Stimulated activated CD8-positive, alpha-beta memory T cell treated with anti-CD3 and anti-CD28 coated beads, Interleukin-15, amount 100 ng/mL, for 1 hour (primary cell): ENCODE measurements around the gene SEMA3G.

ENCODE experiments used
- DNase-seq: peaks from one replicate; pipeline ENCODE4 v3.0.0-alpha.2; 2020; ENCODE audit warnings: low read depth

The SEMA3G gene

DNA sequence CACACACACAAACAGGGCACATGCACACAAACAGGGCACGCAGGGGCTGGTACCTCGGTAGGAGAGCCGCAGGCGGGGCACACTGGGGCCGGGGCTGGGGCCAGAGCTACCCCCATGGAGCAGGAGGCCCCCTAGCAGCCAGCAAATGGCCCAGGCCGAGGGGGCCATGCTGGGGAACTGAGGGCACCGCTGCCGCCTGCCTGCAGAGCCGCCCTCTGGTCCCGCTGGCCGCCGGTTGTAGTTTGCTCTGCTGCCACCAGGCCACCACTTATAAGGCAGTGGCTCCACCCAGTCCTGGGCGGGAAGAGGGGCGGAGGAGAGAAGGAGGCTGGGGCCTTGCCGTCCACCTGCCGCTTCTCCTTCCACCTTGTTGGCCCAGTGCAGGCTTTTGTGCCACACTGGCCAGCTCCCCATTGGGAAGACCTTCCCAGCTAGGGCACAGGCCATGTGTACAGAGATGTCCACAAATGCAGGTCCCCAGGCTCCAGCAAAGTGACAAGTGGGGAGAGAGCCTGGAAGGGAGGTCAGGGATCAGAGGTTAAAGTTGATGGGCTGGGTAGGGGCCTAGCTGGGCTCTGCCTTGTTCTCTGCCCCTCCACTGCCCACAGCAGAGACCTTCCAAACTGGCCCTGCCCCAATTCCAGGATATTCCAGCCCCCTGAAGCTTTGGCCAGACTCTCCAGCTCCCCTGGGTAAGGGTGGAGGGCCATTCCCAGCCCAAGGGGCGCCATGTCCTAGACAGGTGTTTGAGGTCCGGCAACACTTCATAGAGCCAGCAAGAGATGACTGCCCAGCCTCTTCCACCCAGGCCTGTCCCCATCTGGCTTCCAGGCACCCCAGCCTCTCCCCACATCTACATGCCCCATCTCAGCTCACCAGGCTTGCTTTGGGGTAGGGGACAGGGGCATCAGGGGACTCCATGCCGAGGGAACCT, at the start of gene SEMA3G:
Gene SEMA3G, minus strand, starts transcription at position 244 of the 934 bp plus-strand sequence. Its CDS starts 76 bp downstream, at position 168.
- peak; percentile 35 for DNase-seq

- no peak for DNase-seq
These were observed 49.5 kb upstream of the SEMA3G start for GRCh38 chr3:52494445-52494844.

- DNase-seq = no peak
These were observed 48.5 kb upstream of the SEMA3G start for GRCh38 chr3:52493232-52494017.

DNA sequence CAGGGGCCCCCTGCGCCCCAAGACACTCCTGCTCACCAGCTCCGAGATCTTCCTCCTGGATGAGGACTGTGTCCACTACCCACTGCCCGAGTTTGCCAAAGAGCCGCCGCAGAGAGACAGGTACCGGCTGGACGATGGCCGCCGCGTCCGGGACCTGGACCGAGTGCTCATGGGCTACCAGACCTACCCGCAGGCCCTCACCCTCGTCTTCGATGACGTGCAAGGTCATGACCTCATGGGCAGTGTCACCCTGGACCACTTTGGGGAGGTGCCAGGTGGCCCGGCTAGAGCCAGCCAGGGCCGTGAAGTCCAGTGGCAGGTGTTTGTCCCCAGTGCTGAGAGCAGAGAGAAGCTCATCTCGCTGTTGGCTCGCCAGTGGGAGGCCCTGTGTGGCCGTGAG, 47.2 kb upstream of the SEMA3G start:
- no peak for DNase-seq

GRCh38 chr3:52490939-52491526, 46.1 kb upstream of the SEMA3G start:
- DNase-seq = no peak

DNA sequence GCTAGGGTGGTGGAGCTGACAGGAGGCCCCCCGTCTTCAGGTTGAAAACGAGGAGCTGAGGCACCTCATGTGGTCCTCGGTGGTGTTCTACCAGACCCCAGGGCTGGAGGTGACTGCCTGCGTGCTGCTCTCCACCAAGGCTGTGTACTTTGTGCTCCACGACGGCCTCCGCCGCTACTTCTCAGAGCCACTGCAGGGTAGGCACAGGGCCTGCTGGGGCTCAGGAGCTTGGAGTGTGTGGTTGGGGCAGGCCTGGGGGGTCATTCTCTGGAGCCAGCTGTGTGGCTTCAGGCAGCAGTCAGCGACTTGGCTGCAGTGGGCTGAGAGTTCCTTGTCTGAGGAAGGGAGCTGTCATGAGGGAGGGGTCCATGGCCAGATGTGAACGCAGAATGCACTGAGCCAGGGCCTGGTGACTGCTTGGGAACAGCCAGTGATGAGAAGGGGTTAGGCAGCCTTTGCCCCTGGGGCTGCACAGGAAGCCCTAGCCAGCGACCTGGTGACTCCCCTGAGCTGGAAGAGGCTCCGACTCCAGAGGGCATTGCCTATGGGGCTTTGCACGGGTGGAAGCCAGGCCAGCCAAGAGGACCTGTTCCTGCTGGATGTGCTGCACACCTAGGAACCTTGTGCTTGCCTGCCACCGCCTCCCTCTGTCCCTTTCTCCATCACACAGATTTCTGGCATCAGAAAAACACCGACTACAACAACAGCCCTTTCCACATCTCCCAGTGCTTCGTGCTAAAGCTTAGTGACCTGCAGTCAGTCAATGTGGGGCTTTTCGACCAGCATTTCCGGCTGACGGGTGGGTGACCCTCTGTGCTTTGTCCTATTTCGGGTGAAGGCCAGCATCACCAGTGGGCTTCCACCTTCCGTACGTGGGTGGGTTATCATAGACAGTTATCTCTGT, 45.4 kb upstream of the SEMA3G start:
- DNase-seq = no peak

- DNase-seq = no peak
These were observed 44.5 kb upstream of the SEMA3G start for GRCh38 chr3:52489453-52489852.

GRCh38 chr3:52488746-52489145, 43.8 kb upstream of the SEMA3G start:
- DNase-seq = no peak

- DNase-seq = no peak
These were observed 43.1 kb upstream of the SEMA3G start for GRCh38 chr3:52487788-52488691.

- DNase-seq = no peak
These were observed 42.3 kb upstream of the SEMA3G start for GRCh38 chr3:52487050-52487787.

DNA sequence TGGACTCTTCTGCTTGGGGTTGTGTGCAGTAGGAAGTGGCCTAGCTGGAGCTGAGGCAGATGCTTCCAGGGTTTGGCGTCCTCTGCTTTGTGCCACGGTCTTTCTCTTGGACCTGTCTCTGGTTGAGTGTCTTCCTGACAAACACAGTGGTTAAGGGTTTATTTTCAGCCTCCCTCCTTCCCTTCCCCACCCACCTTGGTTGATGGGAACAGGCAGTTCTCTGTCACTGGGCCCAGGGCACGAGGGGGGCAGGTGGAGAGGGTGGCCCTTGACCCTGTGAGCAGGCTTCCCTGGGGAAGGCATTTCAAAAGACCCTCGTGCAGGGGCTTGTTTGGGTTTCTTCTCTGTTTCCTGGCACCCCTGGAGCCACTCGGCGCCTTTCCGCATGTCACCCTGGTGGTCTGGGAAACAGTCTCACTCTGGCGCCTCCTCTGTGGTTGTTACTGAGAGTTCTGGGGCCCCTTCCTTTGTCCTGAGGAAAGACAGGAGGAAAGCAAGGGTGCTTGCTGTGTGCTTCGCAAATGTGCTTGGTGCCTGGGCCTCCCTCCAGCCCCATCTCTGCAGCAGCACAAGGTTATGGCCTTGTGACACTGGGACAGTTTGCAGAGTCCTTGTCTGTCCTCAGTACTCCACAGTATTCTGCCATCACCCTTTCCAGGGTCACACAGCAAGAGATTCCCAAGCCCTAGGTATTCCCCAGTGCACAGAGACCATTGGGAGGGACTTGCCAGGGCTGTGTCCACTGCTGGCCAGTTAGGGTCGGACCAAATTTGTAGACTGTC, 40.0 kb upstream of the SEMA3G start:
- DNase-seq = no peak

- no peak for DNase-seq
These were observed 38.9 kb upstream of the SEMA3G start for GRCh38 chr3:52483577-52484381.

DNA sequence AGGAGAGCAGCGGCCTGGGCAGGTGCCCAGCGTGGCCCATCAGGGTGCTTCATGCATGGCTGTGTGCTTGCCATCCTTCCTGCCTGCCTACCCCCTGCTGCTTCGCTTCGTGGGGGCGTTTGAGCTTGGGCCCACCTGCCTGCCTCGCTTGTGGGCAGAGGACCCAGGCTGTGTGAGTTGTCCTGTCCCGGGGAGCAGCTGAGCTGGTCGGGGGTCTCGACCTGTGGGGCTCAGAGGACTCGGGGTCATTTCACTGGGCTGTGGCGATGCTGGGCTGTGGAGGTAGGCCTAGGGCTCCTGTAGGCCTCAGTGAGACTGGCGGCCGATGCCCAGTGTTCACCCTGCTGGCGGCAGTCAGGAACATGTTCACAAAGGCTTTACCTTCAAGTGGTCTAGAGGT, 38.2 kb upstream of the SEMA3G start:
- DNase-seq = no peak

DNA sequence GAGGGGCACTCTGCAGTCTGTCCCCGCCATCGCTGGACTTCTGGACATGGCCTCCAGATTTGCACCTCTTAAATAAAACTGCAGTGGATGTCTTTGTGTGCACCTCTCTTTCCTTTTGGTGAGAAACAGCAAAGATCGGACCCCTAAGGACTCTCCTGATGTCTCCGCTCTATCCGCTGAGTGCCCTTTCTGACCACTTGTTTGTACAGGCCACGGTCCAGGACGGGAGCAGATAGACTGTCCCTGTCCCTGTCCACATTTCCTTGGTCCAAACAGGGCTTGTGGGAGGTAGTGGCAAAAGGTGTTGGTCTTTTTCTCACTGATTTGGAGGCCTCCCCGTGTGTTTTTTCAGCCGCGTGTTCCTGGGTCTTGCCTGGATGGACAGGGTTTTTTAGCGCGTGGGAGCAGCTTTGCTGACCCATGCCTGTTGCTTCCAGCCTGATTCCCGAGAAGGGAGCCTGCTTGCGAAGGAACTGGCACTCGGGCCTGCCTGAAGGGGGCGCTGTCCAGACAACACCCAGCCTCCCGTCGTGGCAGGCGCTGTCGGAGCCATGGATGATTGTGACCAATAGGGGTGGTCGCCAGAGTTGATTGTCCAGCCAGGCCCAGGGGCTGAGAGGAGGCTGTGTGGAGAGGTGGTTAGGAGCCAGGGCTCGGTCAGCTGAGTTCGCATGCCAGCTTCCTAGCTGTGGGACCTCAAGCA, 37.1 kb upstream of the SEMA3G start:
- DNase-seq = no peak

- DNase-seq = no peak
These were observed 36.1 kb upstream of the SEMA3G start for GRCh38 chr3:52480768-52481715.

DNA sequence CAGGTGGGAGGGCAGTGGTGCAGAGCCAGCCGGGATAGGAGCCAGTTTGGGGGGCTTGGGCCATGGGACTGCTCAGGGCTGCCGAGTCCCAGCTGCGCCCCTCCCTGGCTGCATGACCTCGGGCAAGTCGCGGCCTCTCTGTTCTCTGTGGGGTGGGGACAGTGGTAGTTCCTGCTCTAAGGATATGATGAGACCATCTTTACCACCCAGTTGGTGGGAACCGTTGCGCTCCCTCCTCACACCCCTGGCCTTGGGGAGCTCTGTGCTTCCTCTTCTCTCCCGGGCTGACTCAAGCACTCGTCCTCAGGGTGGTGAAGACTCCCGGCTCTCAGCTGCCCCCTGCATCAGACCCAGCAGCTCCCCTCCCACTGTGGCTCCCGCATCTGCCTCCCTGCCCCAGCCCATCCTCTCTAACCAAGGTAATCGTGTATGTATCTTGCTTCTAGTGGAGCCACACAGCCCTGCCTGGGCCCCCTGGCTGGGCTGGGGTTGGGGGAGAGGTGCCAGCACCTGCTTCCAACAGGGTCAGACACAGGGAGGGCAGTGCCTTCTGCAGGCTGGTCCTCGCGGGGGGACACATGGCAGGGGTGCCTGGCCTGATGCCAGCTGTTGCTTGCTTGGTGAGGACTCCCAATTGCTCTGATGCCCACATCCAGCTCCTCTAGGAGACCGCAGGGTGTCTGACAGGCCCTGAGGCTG, 35.1 kb upstream of the SEMA3G start:
- DNase-seq = no peak
